Panc1 (cell line): ENCODE measurements around the gene EMX1. TPM values are rescaled to one million over a fixed set of nuclear protein-coding genes. Genes with fewer than 3 reads are reported as not detected.

Experiments
- ATAC-seq: fragments of 200-7000 bp; cut with Tn5 transposase; 2 replicates; pipeline ENCODE4 v1.9.1; 2020; ENCODE audit warnings: mild to moderate bottlenecking, moderate library complexity
- BruUV-seq: library from RNA; stranded (reverse); fragments of 400-500 nt; replicated peaks from 2 replicates; lab custom pipeline; 2021; lab: Mats Ljungman, UMichigan
- CTCF ChIA-PET: fragments of 300-600 bp; sonication (Branson Sonifier 250); formaldehyde crosslinking; loops from one replicate; lab custom pipeline; 2022; ENCODE audit warnings: antibody characterized with exemption; lab: Charles Lee
- POLR2A ChIA-PET: fragments of 300-600 bp; sonication (Branson Sonifier 250); formaldehyde crosslinking; loops from one replicate; lab custom pipeline; 2022; ENCODE audit warnings: antibody characterized with exemption; lab: Charles Lee
- DNase-seq: peaks from one replicate; pipeline ENCODE4 v3.0.0-alpha.2; 2010; ENCODE audit warnings: low read depth, low spot score
- H3K27ac ChIP-seq: 2 replicates; pipeline ENCODE4 v1.5.1; 2011; ENCODE audit warnings: mild to moderate bottlenecking, low read length, inconsistent platforms
- H3K27me3 ChIP-seq: fragments of 200-500 bp; sonication (Bioruptor generic); 2 replicates; pipeline ENCODE4 v1.6.0; 2014; ENCODE audit warnings: low read length, inconsistent platforms; ENCODE audit not compliant: control insufficient read depth, insufficient read depth
- H3K36me3 ChIP-seq: fragments of 200-500 bp; sonication (Bioruptor generic); 2 replicates; pipeline ENCODE4 v1.5.1; 2014; ENCODE audit warnings: inconsistent platforms, mild to moderate bottlenecking, low read length, moderate library complexity; ENCODE audit not compliant: control insufficient read depth, insufficient read depth
- H3K4me1 ChIP-seq: 2 replicates; pipeline ENCODE4 v1.5.1; 2011; ENCODE audit warnings: inconsistent platforms, mild to moderate bottlenecking, low read length, moderate library complexity; ENCODE audit not compliant: control insufficient read depth, insufficient read depth
- H3K4me3 ChIP-seq, 2 experiments: 2 replicates each; pipeline ENCODE4 v1.5.1; 2011 to 2012; ENCODE audit warnings: low read depth in 2 of 2, low read length in 2 of 2, mild to moderate bottlenecking in 2 of 2, inconsistent platforms in 1 of 2, moderate library complexity in 1 of 2
- H3K9me3 ChIP-seq: fragments of 200-500 bp; sonication (Bioruptor generic); 2 replicates; pipeline ENCODE4 v1.5.1; 2014; ENCODE audit warnings: low read depth, mild to moderate bottlenecking, inconsistent platforms, low read length, moderate library complexity; ENCODE audit not compliant: control insufficient read depth, insufficient read depth
- CTCF ChIP-seq: fragments of 450-650 bp; IDR thresholded peaks from 2 replicates; pipeline ENCODE4 v1.5.1; 2017; ENCODE audit warnings: mild to moderate bottlenecking
- POLR2AphosphoS5 ChIP-seq: IDR thresholded peaks from 2 replicates; pipeline ENCODE4 v1.6.1; 2012; ENCODE audit warnings: mild to moderate bottlenecking, low read depth, low read length, moderate library complexity
- REST ChIP-seq, 2 experiments: IDR thresholded peaks; 2 replicates each; pipeline ENCODE4 v1.6.1; 2011 to 2012; ENCODE audit warnings: low read depth in 2 of 2, control low read depth in 1 of 2, low read length in 1 of 2, mild to moderate bottlenecking in 1 of 2, moderate library complexity in 1 of 2; ENCODE audit not compliant: insufficient read depth in 1 of 2
- SIN3A ChIP-seq: IDR thresholded peaks from 2 replicates; pipeline ENCODE4 v1.6.1; 2012; ENCODE audit warnings: low read depth, mild to moderate bottlenecking, low read length, moderate library complexity, borderline replicate concordance; ENCODE audit not compliant: insufficient read depth
- TCF7L2 ChIP-seq: IDR thresholded peaks from 2 replicates; pipeline ENCODE4 v1.6.1; 2011; ENCODE audit warnings: mild to moderate bottlenecking, low read depth, low read length, inconsistent platforms
- in situ Hi-C: cut with HindIII; loops from 2 replicates; pipeline ENCODE4 v1.10.0; 2016; ENCODE audit warnings: low sequenced_read_pairs, low pct_unique_long_range_greater_than_20kb
- intact Hi-C: fragments of 100-400 bp; cut with micrococcal nuclease; formaldehyde crosslinking; loops from one replicate; pipeline ENCODE4 v1.10.0; 2022; ENCODE audit not compliant: unreplicated experiment
- total RNA-seq: library from RNA; stranded (reverse); gene quantifications from one replicate; pipeline ENCODE4 v1.2.1, GENCODE V29; 2021; ENCODE audit not compliant: unreplicated experiment

The EMX1 gene
- total RNA-seq, 1 experiment from 2014 or later: 0.36 TPM

- Histone ChIP-seq H3K27me3 (no peaks in the 10 kb centered on the region), H3K4me3 (no peak overlapping the region), H3K4me1 (no peaks in the 10 kb centered on the region), H3K36me3 (no peaks in the 10 kb centered on the region; the same call in 1 of the 2 replicates), H3K9me3 (no peaks in the 10 kb centered on the region), H3K27ac (no peak overlapping the region)
- intact Hi-C loops (loop anchor here (5.0 kb wide), 2 partner anchors 268 to 283 kb away; no protein-coding TSS in a partner anchor), in situ Hi-C loops (no loop called here)
- no peak for ATAC-seq
- POLR2A ChIA-PET: interaction anchor here (0.6 kb wide), 1 partner anchor 234 kb away, joined by 3 read pairs; no protein-coding TSS in a partner anchor
- no TSS peak for BruUV-seq
- TF ChIP-seq CTCF (no peak), REST (IDR thresholded peaks at IDR 0.05; ENCODE audit: insufficient read depth in 1 of 2, low read depth in 2 of 2, low read length in 1 of 2) (no peak), POLR2AphosphoS5 (no peak), TCF7L2 (no peak), SIN3A (no peak)
- CTCF ChIA-PET: interaction anchor here (0.6 to 4.0 kb wide), 6 partner anchors 9 to 1991 kb away, joined by 3 to 30 read pairs (median 12); no protein-coding TSS in a partner anchor
- DNase-seq: no peak
These were observed 22.8 kb upstream of the EMX1 start for GRCh38 chr2:72894514-72894913.

- Histone ChIP-seq H3K4me3 (no peak overlapping the region), H3K4me1 (no peaks in the 10 kb centered on the region), H3K27me3 (no peaks in the 10 kb centered on the region), H3K9me3 (no peaks in the 10 kb centered on the region), H3K36me3 (no peaks in the 10 kb centered on the region; the same call in 1 of the 2 replicates), H3K27ac (no peak overlapping the region)
- intact Hi-C loops (no loop called here), in situ Hi-C loops (no loop called here)
- DNase-seq (no peak), ATAC-seq (no peak)
- POLR2A ChIA-PET: no interaction called here
- BruUV-seq: no TSS peak
- CTCF ChIA-PET: interaction anchor here (3.3 to 4.0 kb wide), 3 partner anchors 40 to 282 kb away, joined by 20 to 30 read pairs (median 27); no protein-coding TSS in a partner anchor
- TF ChIP-seq SIN3A: no peak
- TF ChIP-seq POLR2AphosphoS5: no peak
- no peak for TF ChIP-seq CTCF
- TF ChIP-seq REST (IDR thresholded peaks at IDR 0.05; ENCODE audit: insufficient read depth in 1 of 2, low read depth in 2 of 2, low read length in 1 of 2): no peak
- no peak for TF ChIP-seq TCF7L2
These were observed 22.2 kb upstream of the EMX1 start for GRCh38 chr2:72895154-72895553.
